Mesenchymal stem cell (in vitro differentiated cells and primary cell): ENCODE results near the gene ITPKB.

Source experiments
- DNase-seq: peaks from one replicate; pipeline ENCODE4 v3.0.0-alpha.2; 2013
- H2AFZ ChIP-seq: one replicate; pipeline ENCODE4 v1.6.1; 2013; ENCODE audit warnings: low read depth, mild to moderate bottlenecking, control low read depth, inconsistent platforms, low read length, moderate library complexity
- H2AK5ac ChIP-seq: 2 replicates; pipeline ENCODE4 v1.6.1; 2013; ENCODE audit warnings: low read length, moderate library complexity, mild to moderate bottlenecking, inconsistent platforms; ENCODE audit not compliant: severe bottlenecking
- H2BK120ac ChIP-seq: one replicate; pipeline ENCODE4 v1.6.1; 2013; ENCODE audit warnings: low read depth, mild to moderate bottlenecking, inconsistent platforms, low read length, moderate library complexity
- H2BK12ac ChIP-seq, 2 experiments: one replicate each; pipeline ENCODE4 v1.6.1; 2013; ENCODE audit warnings: inconsistent platforms in 2 of 2, low read length in 2 of 2, mild to moderate bottlenecking in 2 of 2, moderate library complexity in 2 of 2, control low read depth in 1 of 2
- H2BK15ac ChIP-seq: one replicate; pipeline ENCODE4 v1.6.1; 2013; ENCODE audit warnings: mild to moderate bottlenecking, low read depth, inconsistent platforms; ENCODE audit not compliant: poor library complexity, severe bottlenecking
- H2BK5ac ChIP-seq: 2 replicates; pipeline ENCODE4 v1.6.1; 2013; ENCODE audit warnings: low read depth, mild to moderate bottlenecking, low read length, control low read depth, inconsistent platforms; ENCODE audit not compliant: poor library complexity, severe bottlenecking
- H3K14ac ChIP-seq, 2 experiments: one replicate each; pipeline ENCODE4 v1.6.1; 2013; ENCODE audit warnings: inconsistent platforms in 2 of 2, low read length in 2 of 2, control low read depth in 1 of 2, mild to moderate bottlenecking in 1 of 2, moderate library complexity in 1 of 2
- H3K18ac ChIP-seq, 2 experiments: one replicate each; pipeline ENCODE4 v1.6.1; 2013; ENCODE audit warnings: inconsistent platforms in 2 of 2, low read length in 2 of 2, control low read depth in 1 of 2, low read depth in 1 of 2, mild to moderate bottlenecking in 1 of 2
- H3K23ac ChIP-seq, 2 experiments: one replicate each; pipeline ENCODE4 v1.6.1; 2013; ENCODE audit warnings: inconsistent platforms in 2 of 2, low read length in 2 of 2, mild to moderate bottlenecking in 2 of 2, moderate library complexity in 2 of 2, control low read depth in 1 of 2
- H3K27ac ChIP-seq: 2 replicates; pipeline ENCODE4 v1.5.1; 2013; ENCODE audit warnings: mild to moderate bottlenecking, moderate library complexity, low read length, control low read depth, inconsistent platforms; ENCODE audit not compliant: poor library complexity, severe bottlenecking
- H3K27me3 ChIP-seq, 2 experiments: 2 replicates each; pipeline versions ENCODE4 v1.6.1 to v1.7.0; 2013; ENCODE audit warnings: low read length in 2 of 2, mild to moderate bottlenecking in 2 of 2, moderate library complexity in 2 of 2, control low read depth in 1 of 2, inconsistent platforms in 1 of 2; ENCODE audit not compliant: control insufficient read depth in 1 of 2, insufficient read depth in 1 of 2
- H3K36me3 ChIP-seq, 2 experiments: 2 replicates each; pipeline versions ENCODE4 v1.6.1 to v1.7.0; 2013; ENCODE audit warnings: low read length in 2 of 2, control low read depth in 1 of 2, inconsistent platforms in 1 of 2, low read depth in 1 of 2, mild to moderate bottlenecking in 1 of 2; ENCODE audit not compliant: insufficient read depth in 2 of 2, control insufficient read depth in 1 of 2
- H3K4ac ChIP-seq, 2 experiments: one replicate each; pipeline ENCODE4 v1.6.1; 2013; ENCODE audit warnings: inconsistent platforms in 2 of 2, low read length in 2 of 2, mild to moderate bottlenecking in 2 of 2, moderate library complexity in 2 of 2, control low read depth in 1 of 2, low read depth in 1 of 2
- H3K4me1 ChIP-seq: 2 replicates; pipeline ENCODE4 v1.6.1; 2013; ENCODE audit warnings: low read depth, low read length, control low read depth; ENCODE audit not compliant: control insufficient read depth, insufficient read depth
- H3K4me2 ChIP-seq: 2 replicates; pipeline ENCODE4 v1.6.1; 2013; ENCODE audit warnings: low read length, mild to moderate bottlenecking, inconsistent platforms; ENCODE audit not compliant: poor library complexity, severe bottlenecking
- H3K4me3 ChIP-seq, 2 experiments: 2 replicates each; pipeline versions ENCODE4 v1.5.1 to v1.7.0; 2013; ENCODE audit warnings: low read length in 2 of 2, mild to moderate bottlenecking in 2 of 2, control low read depth in 1 of 2, low read depth in 1 of 2; ENCODE audit not compliant: insufficient read depth in 1 of 2
- H3K79me1 ChIP-seq: replicated peaks from 2 replicates; pipeline ENCODE4 v1.6.1; 2013; ENCODE audit warnings: mild to moderate bottlenecking, control low read depth, low read length, inconsistent platforms; ENCODE audit not compliant: poor library complexity, severe bottlenecking
- H3K9ac ChIP-seq: 2 replicates; pipeline ENCODE4 v1.7.0; 2013; ENCODE audit warnings: mild to moderate bottlenecking, low read length, moderate library complexity
- H3K9me3 ChIP-seq: 2 replicates; pipeline ENCODE4 v1.7.0; 2013; ENCODE audit warnings: mild to moderate bottlenecking, low read length; ENCODE audit not compliant: control insufficient read depth
- H4K8ac ChIP-seq: one replicate; pipeline ENCODE4 v1.6.1; 2013; ENCODE audit warnings: inconsistent platforms, mild to moderate bottlenecking, low read length, moderate library complexity
- H4K91ac ChIP-seq: one replicate; pipeline ENCODE4 v1.6.1; 2013; ENCODE audit warnings: mild to moderate bottlenecking, low read length, inconsistent platforms
- WGBS: methylation state at CpG from one replicate; pipeline ENCODE4 v1.1.7; 2013; ENCODE audit warnings: mixed read lengths; 5-methylcytosine and 5-hydroxymethylcytosine counted together

ITPKB gene

GRCh38 chr1:226632922-226633351, 106.1 kb downstream of the ITPKB start:
- Histone ChIP-seq H3K27ac (no peak overlapping the region), H2AK5ac (no peak overlapping the region), H3K4me1 (peaks cover 9% of the 10 kb centered on the region), H3K9ac (no peak overlapping the region), H3K36me3 (peaks cover 30 to 36% of the 10 kb centered on the region in 2 experiments), H3K23ac (no peak overlapping the region), H3K4ac (no peak overlapping the region), H3K14ac (no peak overlapping the region), H4K91ac (no peak overlapping the region), H2AFZ (no peak overlapping the region), H3K27me3 (no peaks in the 10 kb centered on the region), H3K9me3 (no peaks in the 10 kb centered on the region), H2BK15ac (no peak overlapping the region), H3K4me2 (no peak overlapping the region), H3K18ac (no peak overlapping the region), H4K8ac (no peak overlapping the region), H2BK120ac (no peak overlapping the region), H3K79me1 (no peaks in the 10 kb centered on the region), H2BK5ac (no peak overlapping the region), H3K4me3 (no peak overlapping the region), H2BK12ac (no peak overlapping the region)
- WGBS, result 87% methylated on average over 7 of the region's 10 CpGs
- DNase-seq, result no peak

- H3K23ac ChIP-seq, result no peak overlapping the region
- H2BK12ac ChIP-seq, result no peak overlapping the region
- no peak overlapping the region for H2BK15ac ChIP-seq
- peak overlapping the region in 1 of 2 experiments; percentile 68 for H3K14ac ChIP-seq
- no peaks in the 10 kb centered on the region for H3K27me3 ChIP-seq
- no peaks in the 10 kb centered on the region for H3K79me1 ChIP-seq
- H2BK5ac ChIP-seq, result no peak overlapping the region
- no peak overlapping the region for H3K4ac ChIP-seq
- H3K4me3 ChIP-seq, result no peak overlapping the region
- H3K4me2 ChIP-seq, result no peak overlapping the region
- no peak overlapping the region for H3K27ac ChIP-seq
- H3K36me3 ChIP-seq, result peaks cover 27 to 30% of the 10 kb centered on the region in 2 experiments
- no peak overlapping the region for H3K18ac ChIP-seq
- 91% methylated on average over 7 of the region's 9 CpGs for WGBS
- H4K8ac ChIP-seq, result no peak overlapping the region
- H2AFZ ChIP-seq, result no peak overlapping the region
- peaks cover 9% of the 10 kb centered on the region for H3K4me1 ChIP-seq
- H2BK120ac ChIP-seq, result no peak overlapping the region
- H3K9ac ChIP-seq, result no peak overlapping the region
- H4K91ac ChIP-seq, result no peak overlapping the region
- H2AK5ac ChIP-seq, result no peak overlapping the region
- no peaks in the 10 kb centered on the region for H3K9me3 ChIP-seq
- no peak for DNase-seq
Measured at GRCh38 chr1:226632169-226632879, 106.8 kb downstream of the ITPKB start.

- Histone ChIP-seq H3K23ac (no peak overlapping the region), H2BK120ac (no peak overlapping the region), H4K91ac (no peak overlapping the region), H2AFZ (no peak overlapping the region), H3K79me1 (no peaks in the 10 kb centered on the region), H3K27me3 (no peaks in the 10 kb centered on the region), H3K18ac (no peak overlapping the region), H3K14ac (no peak overlapping the region), H3K9me3 (no peaks in the 10 kb centered on the region), H3K4me1 (peaks cover 9% of the 10 kb centered on the region), H3K27ac (no peak overlapping the region), H2BK12ac (no peak overlapping the region), H2BK15ac (no peak overlapping the region), H2AK5ac (no peak overlapping the region), H2BK5ac (no peak overlapping the region), H3K4me2 (no peak overlapping the region), H3K4ac (no peak overlapping the region), H3K9ac (no peak overlapping the region), H3K36me3 (peaks cover 20 to 21% of the 10 kb centered on the region in 2 experiments), H4K8ac (no peak overlapping the region), H3K4me3 (no peak overlapping the region)
- 63% methylated on average over 7 of the region's 10 CpGs for WGBS
- no peak for DNase-seq
Measured at GRCh38 chr1:226631229-226632000, 107.7 kb downstream of the ITPKB start.

- Histone ChIP-seq H2BK120ac (no peak overlapping the region), H3K27ac (no peak overlapping the region), H3K9me3 (no peaks in the 10 kb centered on the region), H2AK5ac (no peak overlapping the region), H3K36me3 (peaks cover 12 to 14% of the 10 kb centered on the region in 2 experiments), H2BK12ac (no peak overlapping the region), H3K79me1 (no peaks in the 10 kb centered on the region), H3K4me3 (no peak overlapping the region), H2AFZ (peak overlapping the region; percentile 6), H2BK5ac (no peak overlapping the region), H3K4me2 (no peak overlapping the region), H3K18ac (no peak overlapping the region), H3K14ac (no peak overlapping the region), H3K4ac (no peak overlapping the region), H3K27me3 (no peaks in the 10 kb centered on the region), H4K8ac (no peak overlapping the region), H4K91ac (no peak overlapping the region), H3K4me1 (peaks cover 11% of the 10 kb centered on the region), H2BK15ac (no peak overlapping the region), H3K23ac (no peak overlapping the region), H3K9ac (no peak overlapping the region)
- DNase-seq, result no peak
- WGBS, result 97% methylated on average over 3 of the region's 3 CpGs
Measured at GRCh38 chr1:226630592-226630991, 108.5 kb downstream of the ITPKB start.
